Fibroblast of lung (primary cell): ENCODE data around the gene SLC12A6.

Source experiments
- EZH2 ChIP-seq: IDR thresholded peaks from 2 replicates; pipeline ENCODE4 v1.5.1; 2012; ENCODE audit warnings: low read length, control low read depth, mild to moderate bottlenecking; ENCODE audit errors: missing control alignments
- TF ChIP-seq, protein P1 (sequence below), 2 donors: IDR thresholded peaks in 1 of 2; conservative IDR thresholded peaks in 1 of 2; 1 replicate in 1 of 2; 2 replicates in 1 of 2; pipeline ENCODE4 v1.5.1; 2011 to 2012; ENCODE audit warnings: low read length in 2 of 2, control low read depth in 1 of 2, inconsistent platforms in 1 of 2, low read depth in 1 of 2, mild to moderate bottlenecking in 1 of 2

DNA sequence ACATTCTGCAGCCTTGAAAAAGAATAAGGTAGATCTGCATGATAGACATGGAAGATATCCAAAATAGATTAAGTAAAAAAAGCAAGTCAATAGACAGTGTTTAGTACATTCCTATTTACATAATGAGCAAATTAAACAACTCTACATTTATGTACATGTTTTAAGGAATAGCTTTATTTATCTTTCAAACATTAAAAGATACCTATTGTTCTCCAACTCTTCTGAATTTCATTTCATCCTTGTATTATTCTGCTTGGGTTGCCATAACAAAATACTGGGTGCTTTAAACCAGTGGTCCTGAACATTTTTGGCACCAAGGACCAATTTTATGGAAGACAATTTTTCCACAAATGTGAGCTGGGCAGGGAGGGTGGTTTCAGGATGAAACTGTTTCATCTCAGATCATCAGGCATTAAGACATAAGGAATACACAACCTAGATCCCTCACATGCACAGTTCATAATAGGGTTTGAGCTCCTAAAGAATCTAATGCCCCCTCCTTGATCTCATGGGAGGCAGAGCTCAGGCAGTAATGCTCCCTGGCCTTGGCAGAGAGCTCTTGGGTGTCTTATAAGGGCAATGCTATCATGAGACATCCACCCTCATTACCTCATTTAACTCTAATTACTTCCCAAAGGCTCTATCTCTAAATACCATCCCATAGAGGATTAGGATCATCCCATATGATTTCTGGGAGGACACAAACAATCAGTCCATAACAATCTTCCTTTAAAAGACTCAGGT is 120.9 kb downstream of the SLC12A6 start:
- TF ChIP-seq, protein P1, sequence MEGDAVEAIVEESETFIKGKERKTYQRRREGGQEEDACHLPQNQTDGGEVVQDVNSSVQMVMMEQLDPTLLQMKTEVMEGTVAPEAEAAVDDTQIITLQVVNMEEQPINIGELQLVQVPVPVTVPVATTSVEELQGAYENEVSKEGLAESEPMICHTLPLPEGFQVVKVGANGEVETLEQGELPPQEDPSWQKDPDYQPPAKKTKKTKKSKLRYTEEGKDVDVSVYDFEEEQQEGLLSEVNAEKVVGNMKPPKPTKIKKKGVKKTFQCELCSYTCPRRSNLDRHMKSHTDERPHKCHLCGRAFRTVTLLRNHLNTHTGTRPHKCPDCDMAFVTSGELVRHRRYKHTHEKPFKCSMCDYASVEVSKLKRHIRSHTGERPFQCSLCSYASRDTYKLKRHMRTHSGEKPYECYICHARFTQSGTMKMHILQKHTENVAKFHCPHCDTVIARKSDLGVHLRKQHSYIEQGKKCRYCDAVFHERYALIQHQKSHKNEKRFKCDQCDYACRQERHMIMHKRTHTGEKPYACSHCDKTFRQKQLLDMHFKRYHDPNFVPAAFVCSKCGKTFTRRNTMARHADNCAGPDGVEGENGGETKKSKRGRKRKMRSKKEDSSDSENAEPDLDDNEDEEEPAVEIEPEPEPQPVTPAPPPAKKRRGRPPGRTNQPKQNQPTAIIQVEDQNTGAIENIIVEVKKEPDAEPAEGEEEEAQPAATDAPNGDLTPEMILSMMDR (conservative IDR thresholded peaks at IDR 0.05 in 1 of 2, IDR thresholded peaks at IDR 0.05 in 1 of 2; ENCODE audit: low read depth in 1 of 2, low read length in 2 of 2): no peak
- TF ChIP-seq EZH2: no peak
